Stimulated activated CD4-positive, alpha-beta T cell treated with anti-CD3 and anti-CD28 coated beads, Interleukin-4, amount 100 ng/mL, for 1 hour (primary cell): ENCODE results near the gene MPPE1.
"Not testable (repeated sequence)": the region's sequence is repeated elsewhere in the genome, so short reads cannot be mapped to it uniquely, and the experiment has no call there.

Source experiments
- DNase-seq: peaks from one replicate; pipeline ENCODE4 v3.0.0-alpha.2; 2020

MPPE1 gene

GRCh38 chr18:11923450-11923849 is 15.3 kb upstream of the MPPE1 start:
- no peak for DNase-seq

- not testable (repeated sequence) for DNase-seq
Measured at GRCh38 chr18:11919522-11919921, 11.4 kb upstream of the MPPE1 start.

- DNase-seq, result not testable (repeated sequence)
Measured at GRCh38 chr18:11916880-11917279, 8.8 kb upstream of the MPPE1 start.

- DNase-seq, result no peak
Measured at GRCh38 chr18:11909591-11910026, 1.5 kb upstream of the MPPE1 start.

- no peak for DNase-seq
Measured at GRCh38 chr18:11909061-11909455, 941 bp upstream of the MPPE1 start.

GRCh38 chr18:11906926-11907874 is 917 bp downstream of the MPPE1 start:
- DNase-seq, result no peak

GRCh38 chr18:11906176-11906575 is 1.9 kb downstream of the MPPE1 start:
- DNase-seq, result no peak

- DNase-seq, result no peak
Measured at GRCh38 chr18:11905613-11906012, 2.5 kb downstream of the MPPE1 start.

GRCh38 chr18:11902522-11903292 is 5.4 kb downstream of the MPPE1 start:
- no peak for DNase-seq

GRCh38 chr18:11901826-11902438 is 6.2 kb downstream of the MPPE1 start:
- DNase-seq, result no peak

- DNase-seq, result no peak
Measured at GRCh38 chr18:11899063-11899462, 9.1 kb downstream of the MPPE1 start.

- no peak for DNase-seq
Measured at GRCh38 chr18:11897781-11898180, 10.3 kb downstream of the MPPE1 start.

GRCh38 chr18:11892438-11892837 is 15.7 kb downstream of the MPPE1 start:
- DNase-seq, result not testable (repeated sequence)

GRCh38 chr18:11891737-11892136 is 16.4 kb downstream of the MPPE1 start:
- no peak for DNase-seq

GRCh38 chr18:11889284-11889683 is 18.8 kb downstream of the MPPE1 start:
- DNase-seq, result no peak

- no peak for DNase-seq
Measured at GRCh38 chr18:11888726-11889125, 19.4 kb downstream of the MPPE1 start.

- DNase-seq, result no peak
Measured at GRCh38 chr18:11887328-11888128, 20.6 kb downstream of the MPPE1 start.

- no peak for DNase-seq
Measured at GRCh38 chr18:11886577-11887110, 21.5 kb downstream of the MPPE1 start.

- no peak for DNase-seq
Measured at GRCh38 chr18:11885278-11885947, 22.7 kb downstream of the MPPE1 start.

- no peak for DNase-seq
Measured at GRCh38 chr18:11884396-11885030, 23.6 kb downstream of the MPPE1 start.

- no peak for DNase-seq
Measured at GRCh38 chr18:11883153-11883552, 25.0 kb downstream of the MPPE1 start.
